GM12878 (cell line): ENCODE results near the gene SETD7.

Source experiments
- CREM ChIP-seq: IDR thresholded peaks from 2 replicates; pipeline ENCODE4 v1.6.1; 2014; ENCODE audit warnings: antibody characterized with exemption, low read depth
- KDM1A ChIP-seq: fragments of 200-600 bp; sonication (generic); IDR thresholded peaks from 2 replicates; pipeline ENCODE4 v1.6.1; 2016; ENCODE audit warnings: borderline replicate concordance
- MAX ChIP-seq: IDR thresholded peaks from 2 replicates; pipeline ENCODE4 v1.6.1; 2012; ENCODE audit warnings: low read depth, low read length, improper control_type of control experiment
- POLR2A ChIP-seq: IDR thresholded peaks from 2 replicates; pipeline ENCODE4 v1.6.1; 2011; ENCODE audit warnings: low read depth, mild to moderate bottlenecking, low read length

DNA sequence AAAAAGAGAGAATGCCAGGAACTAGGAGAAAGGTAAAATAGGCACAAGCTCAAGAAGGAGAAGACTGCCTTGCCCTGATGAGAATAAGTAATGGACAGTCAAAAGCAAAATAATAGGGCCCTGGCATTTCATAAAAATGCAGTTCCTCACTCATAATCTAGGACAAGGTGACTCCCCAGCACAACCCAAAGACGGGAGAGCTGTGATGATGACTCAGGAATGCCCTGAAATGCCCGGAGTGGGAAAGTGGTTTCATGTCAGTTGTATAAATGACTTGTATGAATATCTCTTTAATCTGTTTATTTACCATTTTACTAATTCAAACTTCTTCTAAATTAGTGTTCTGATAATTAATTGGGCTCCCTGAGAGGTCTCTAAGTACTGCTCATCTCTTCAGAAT is 28.8 kb upstream of the SETD7 start:
- TF ChIP-seq KDM1A (no peak), MAX (no peak), CREM (no peak), POLR2A (no peak)
